ENCODE data around the gene PACS1. TPM values are rescaled to one million over a fixed set of nuclear protein-coding genes. Genes with fewer than 3 reads are reported as not detected.

PACS1 gene
- total RNA-seq, 1 experiment from 2014 or later, result 41.1 TPM

- TF ChIP-seq REST (IDR thresholded peaks at IDR 0.05; ENCODE audit: low read depth) (no peak), EZH2phosphoT487 (IDR thresholded peaks at IDR 0.05; ENCODE audit: borderline replicate concordance) (no peak), ZNF274 (IDR thresholded peaks at IDR 0.05; ENCODE audit: low read depth, low read length) (no peak), ATF3 (IDR thresholded peaks at IDR 0.05) (no peak), POLR2AphosphoS5 (IDR thresholded peaks at IDR 0.05; ENCODE audit: low read depth, low read length) (no peak), CBX3 (IDR thresholded peaks at IDR 0.05; ENCODE audit: low read depth) (no peak), CEBPB (IDR thresholded peaks at IDR 0.05; ENCODE audit: low read depth) (no peak)
These were observed 84.0 kb downstream of the PACS1 start (continued) for GRCh38 chr11:66154109-66154508.

- no peaks in the 10 kb centered on the region for H3K9me3 ChIP-seq (ENCODE audit: control insufficient read depth in 1 of 2, insufficient read depth in 1 of 2, low read depth in 1 of 2, low read length in 2 of 2)
- POLR2A ChIA-PET, result no interaction called here
- no peak overlapping the region for H3K27ac ChIP-seq (ENCODE audit: low read depth, low read length)
- no peak overlapping the region for H3K4me3 ChIP-seq (replicated peaks in 1 of 2; ENCODE audit: low read depth in 1 of 2, low read length in 2 of 2)
- CTCF ChIA-PET, result no interaction called here
- no peaks in the 10 kb centered on the region for H3K27me3 ChIP-seq (ENCODE audit: insufficient read depth, low read length)
- no peaks in the 10 kb centered on the region for H4K20me1 ChIP-seq (ENCODE audit: insufficient read depth)
- BruUV-seq (replicated peaks), result no TSS peak
- H3K9me2 ChIP-seq (ENCODE audit: insufficient read depth), result no peaks in the 10 kb centered on the region
- no peak overlapping the region for H3K9ac ChIP-seq (ENCODE audit: low read length)
- H3K4me1 ChIP-seq (ENCODE audit: control insufficient read depth in 1 of 2, insufficient read depth in 2 of 2, low read length in 2 of 2), result peaks cover 0 to 6% of the 10 kb centered on the region in 2 experiments; a peak in 1 of 4 replicates
- no peak overlapping the region for H2AFZ ChIP-seq (ENCODE audit: low read depth, low read length, poor library complexity, severe bottlenecking)
- ATAC-seq (no peak), DNase-seq (ENCODE audit: low read depth, low spot score) (no peak)
- RAD21 ChIA-PET (ENCODE audit: low non-redundant PET in 1 of 2, low total read pairs in 2 of 2, uncharacterized antibody in 2 of 2, unreplicated experiment in 2 of 2), result no interaction called here
- no peaks in the 10 kb centered on the region for H3K36me3 ChIP-seq (ENCODE audit: control insufficient read depth in 1 of 2, insufficient read depth in 2 of 2, low read length in 2 of 2)
- H3K79me2 ChIP-seq (ENCODE audit: insufficient read depth, low read length), result no peaks in the 10 kb centered on the region
- intact Hi-C loops (cut with micrococcal nuclease), result no loop called here
- H3K4me2 ChIP-seq (ENCODE audit: low read length), result no peak overlapping the region
- TF ChIP-seq CEBPB (IDR thresholded peaks at IDR 0.05; ENCODE audit: low read depth), result no peak
- no peak for TF ChIP-seq FOSL1 (IDR thresholded peaks at IDR 0.05; ENCODE audit: low read depth)
- TF ChIP-seq TCF7L2 (IDR thresholded peaks at IDR 0.05; ENCODE audit: borderline replicate concordance, extremely low read depth, insufficient read depth, insufficient read length), result no peak
- TF ChIP-seq SP1 (IDR thresholded peaks at IDR 0.05; ENCODE audit: low read depth), result no peak
- TF ChIP-seq ATF3 (IDR thresholded peaks at IDR 0.05), result no peak
- TF ChIP-seq ZFX (IDR thresholded peaks at IDR 0.05), result no peak
- no peak for TF ChIP-seq SRF (IDR thresholded peaks at IDR 0.05; ENCODE audit: low read depth)
- TF ChIP-seq CBX3 (IDR thresholded peaks at IDR 0.05; ENCODE audit: low read depth), result no peak
- TF ChIP-seq ZNF274 (IDR thresholded peaks at IDR 0.05; ENCODE audit: low read depth, low read length), result no peak
- no peak for TF ChIP-seq ZBTB33 (IDR thresholded peaks at IDR 0.05; ENCODE audit: extremely low read depth, insufficient replicate concordance, low read length)
- TF ChIP-seq MAX (IDR thresholded peaks at IDR 0.05), result no peak
- TF ChIP-seq EZH2 (IDR thresholded peaks at IDR 0.05), result no peak
- TF ChIP-seq POLR2AphosphoS5 (IDR thresholded peaks at IDR 0.05; ENCODE audit: low read depth, low read length), result no peak
- no peak for TF ChIP-seq JUND (IDR thresholded peaks at IDR 0.05)
These were observed 85.5 kb downstream of the PACS1 start for GRCh38 chr11:66155387-66156073.

All from HCT116 (cell line).